K562 (cell line): ENCODE data around the gene GAB1. TPM values are rescaled to one million over a fixed set of nuclear protein-coding genes. Genes with fewer than 3 reads are reported as not detected.

Experiments used
- ATAC-seq: fragments of 200-7000 bp; cut with Tn5 transposase; 3 replicates; pipeline ENCODE4 v1.9.1; 2020; ENCODE audit warnings: moderate library complexity
- BruUV-seq: library from RNA; stranded (reverse); fragments of 400-500 nt; replicated peaks from 2 replicates; lab custom pipeline; 2021; lab: Mats Ljungman, UMichigan
- CTCF ChIA-PET: fragments of 300-600 bp; formaldehyde crosslinking; extraction: SDS; loops from one replicate; lab custom pipeline; 2021; ENCODE audit warnings: low intra/inter-chr PET ratio; lab: Yijun Ruan, JAX
- POLR2A ChIA-PET: fragments of 300-600, 350-650 bp; sonication (Branson Sonifier 250); formaldehyde crosslinking; extraction: SDS; loops from one replicate; lab custom pipeline; 2021; ENCODE audit warnings: antibody characterized with exemption, inconsistent platforms; lab: Yijun Ruan, JAX
- DNase-seq, 4 experiments: peaks; one replicate each; pipeline versions ENCODE4 v3.0.0 to v3.0.0-alpha.2; 2011 to 2018; ENCODE audit warnings: low spot score in 3 of 4, mixed read lengths in 3 of 4; ENCODE audit errors: extremely low read depth in 1 of 4
- FAIRE-seq: peaks from 2 replicates; lab custom pipeline; 2011; peaks lifted over from hg19 to GRCh38; lab: Jason Lieb, UNC
- H2AFZ ChIP-seq: 2 replicates; pipeline ENCODE4 v1.6.0; 2011; ENCODE audit warnings: low read depth, low read length, control low read depth, inconsistent platforms
- H3K27ac ChIP-seq: fragments of 200-600 bp; 3 replicates; pipeline ENCODE4 v1.8.0; 2011; ENCODE audit warnings: low read depth, mild to moderate bottlenecking, control low read depth, inconsistent platforms, low read length, moderate library complexity, mixed read lengths; ENCODE audit errors: extremely low read depth
- H3K27me3 ChIP-seq, 2 experiments: fragments of 300-600 bp in 1 of 2; 2 replicates in 1 of 2; 3 replicates in 1 of 2; pipeline versions ENCODE4 v1.6.0 to v1.8.0; 2011; ENCODE audit warnings: inconsistent platforms in 2 of 2, low read length in 2 of 2, mild to moderate bottlenecking in 1 of 2, mixed read lengths in 1 of 2, moderate library complexity in 1 of 2; ENCODE audit not compliant: control insufficient read depth in 2 of 2, insufficient read depth in 2 of 2
- H3K36me3 ChIP-seq: fragments of 300-600 bp; 3 replicates; pipeline ENCODE4 v1.8.0; 2011; ENCODE audit warnings: mild to moderate bottlenecking, low read length, inconsistent platforms; ENCODE audit not compliant: control insufficient read depth, insufficient read depth
- H3K4me1 ChIP-seq, 2 experiments: fragments of 200-600 bp in 1 of 2; replicated peaks in 1 of 2; 2 replicates in 1 of 2; 3 replicates in 1 of 2; pipeline versions ENCODE4 v1.5.1 to v1.8.0; 2011; ENCODE audit warnings: inconsistent platforms in 2 of 2, low read length in 2 of 2, mild to moderate bottlenecking in 1 of 2, mixed read lengths in 1 of 2, moderate library complexity in 1 of 2; ENCODE audit not compliant: control insufficient read depth in 2 of 2, insufficient read depth in 2 of 2
- H3K4me2 ChIP-seq: 2 replicates; pipeline ENCODE4 v1.6.1; 2011; ENCODE audit warnings: low read length, control low read depth, inconsistent platforms, mixed read lengths; ENCODE audit not compliant: insufficient read depth
- H3K4me3 ChIP-seq: fragments of 200-600 bp; sonication (generic), shearing (Covaris generic); 2 replicates; pipeline ENCODE4 v1.5.1; 2016; ENCODE audit warnings: control low read depth, inconsistent platforms
- H3K79me2 ChIP-seq: fragments of 200-600 bp; 3 replicates; pipeline ENCODE4 v1.8.0; 2011; ENCODE audit warnings: low read length, inconsistent platforms; ENCODE audit not compliant: control insufficient read depth, insufficient read depth
- H3K9ac ChIP-seq, 2 experiments: 2 replicates each; pipeline versions ENCODE4 v1.6.0 to v1.6.1; 2011; ENCODE audit warnings: low read depth in 2 of 2, low read length in 2 of 2, control low read depth in 1 of 2, inconsistent platforms in 1 of 2, mild to moderate bottlenecking in 1 of 2, mixed read lengths in 1 of 2; ENCODE audit not compliant: insufficient read depth in 1 of 2
- H3K9me1 ChIP-seq: one replicate; pipeline ENCODE4 v1.6.0; 2011; ENCODE audit warnings: inconsistent platforms, mild to moderate bottlenecking, low read length, moderate library complexity; ENCODE audit not compliant: control insufficient read depth, insufficient read depth
- H3K9me3 ChIP-seq: replicated peaks from 2 replicates; pipeline ENCODE4 v1.5.1; 2011; ENCODE audit warnings: low read depth, low read length, inconsistent platforms; ENCODE audit not compliant: control insufficient read depth, insufficient read depth
- H4K20me1 ChIP-seq: replicated peaks from 2 replicates; pipeline ENCODE4 v1.6.1; 2011; ENCODE audit warnings: low read length, inconsistent platforms, mixed read lengths; ENCODE audit not compliant: control insufficient read depth, insufficient read depth
- CTCF ChIP-seq, 3 experiments: IDR thresholded peaks in 2 of 3; conservative IDR thresholded peaks in 1 of 3; 2 replicates each; pipeline ENCODE4 v1.5.1; 2011 to 2012; ENCODE audit warnings: low read length in 3 of 3, mild to moderate bottlenecking in 3 of 3, control low read depth in 2 of 3, improper control_type of control experiment in 1 of 3, inconsistent platforms in 1 of 3, low read depth in 1 of 3, mixed read lengths in 1 of 3, moderate library complexity in 1 of 3; ENCODE audit not compliant: insufficient read depth in 2 of 3
- HDAC2 ChIP-seq: fragments of 450-650 bp; IDR thresholded peaks from 2 replicates; pipeline ENCODE4 v1.6.1; 2016; ENCODE audit warnings: mild to moderate bottlenecking
- HNRNPH1 ChIP-seq: fragments of 200-400 bp; formaldehyde crosslinking; optimal IDR thresholded peaks from 2 replicates; pipeline ENCODE3; 2017; ENCODE audit warnings: low read depth, mild to moderate bottlenecking, low read length, moderate library complexity
- MYBL2 ChIP-seq, 2 experiments: fragments of 450-650 bp in 1 of 2; sonication (generic) in 1 of 2; formaldehyde crosslinking in 1 of 2; IDR thresholded peaks; 2 replicates each; pipeline versions ENCODE4 v1.6.1 to v1.8.1; 2017 to 2022; ENCODE audit warnings: borderline replicate concordance in 1 of 2, inconsistent platforms in 1 of 2, low read depth in 1 of 2, mild to moderate bottlenecking in 1 of 2, missing genetic modification reagents in 1 of 2, moderate library complexity in 1 of 2
- PTRF ChIP-seq: fragments of 450-650 bp; IDR thresholded peaks from 2 replicates; pipeline ENCODE4 v1.6.1; 2016; ENCODE audit warnings: mild to moderate bottlenecking, missing genetic modification characterization, missing compliant biosample characterization
- RAD21 ChIP-seq, 2 experiments: fragments of 250-450 bp in 1 of 2; fragments of 450-650 bp in 1 of 2; sonication (Bioruptor Pico) in 1 of 2; formaldehyde crosslinking in 1 of 2; IDR thresholded peaks in 1 of 2; conservative IDR thresholded peaks in 1 of 2; 2 replicates each; pipeline versions ENCODE4 v1.4.0 to v1.8.0; 2020 to 2022; ENCODE audit warnings: mild to moderate bottlenecking in 2 of 2, moderate library complexity in 1 of 2
- RCOR1 ChIP-seq, 2 experiments: IDR thresholded peaks; 2 replicates each; pipeline ENCODE4 v1.6.1; 2012; ENCODE audit warnings: low read depth in 2 of 2, low read length in 2 of 2, borderline replicate concordance in 1 of 2, improper control_type of control experiment in 1 of 2
- SIRT6 ChIP-seq: IDR thresholded peaks from one replicate; pipeline ENCODE4 v1.6.1; 2012; ENCODE audit warnings: low read depth, mild to moderate bottlenecking, control low read depth, inconsistent platforms, low read length, moderate library complexity
- USF1 ChIP-seq: sonication (generic); formaldehyde crosslinking; IDR thresholded peaks from 2 replicates; pipeline ENCODE4 v1.9.0; 2022; ENCODE audit warnings: mild to moderate bottlenecking, missing genetic modification reagents
- ZBTB1 ChIP-seq: sonication (generic); formaldehyde crosslinking; IDR thresholded peaks from 2 replicates; pipeline ENCODE4 v1.8.1; 2023; ENCODE audit warnings: missing genetic modification reagents, low read depth, mild to moderate bottlenecking, borderline replicate concordance
- ZNF592 ChIP-seq: fragments of 450-650 bp; IDR thresholded peaks from 2 replicates; pipeline ENCODE4 v1.6.1; 2017; ENCODE audit warnings: antibody characterized with exemption, mild to moderate bottlenecking
- WGBS: fragments of 100-300 bp; shearing (Covaris generic); methylation state at CpG from one replicate; pipeline ENCODE4 v1.1.6; 2016; ENCODE audit warnings: low coverage, mixed read lengths; ENCODE audit not compliant: insufficient coverage; ENCODE audit errors: missing lambda C conversion rate; 5-methylcytosine and 5-hydroxymethylcytosine counted together
- in situ Hi-C: fragments of 300-500 bp; cut with MboI; formaldehyde crosslinking; loops from 4 replicates; pipeline ENCODE4 v1.15.0; 2018; ENCODE audit warnings: inconsistent platforms, mixed read lengths
- intact Hi-C: fragments of 100-400 bp; cut with micrococcal nuclease; formaldehyde crosslinking; loops from 2 replicates; pipeline ENCODE4 v1.14.2; 2022
- polyA plus RNA-seq, 8 experiments: library from polyadenylated mRNA; depleted of rRNA in 4 of 8; stranded (reverse) in 5 of 8; unstranded in 3 of 8; fragments of >200 nt; fragmentation: Nextera tagmentation in 2 of 8; fragmentation: Illumina TruSeq in 1 of 8; extraction: Ambion mirVana in 2 of 8; extraction: Trizol in 1 of 8; gene quantifications; 2 replicates each; pipeline versions ENCODE4 v1.2.1 to v1.2.3, GENCODE V29; 2011 to 2014; ENCODE audit warnings: inconsistent platforms in 1 of 8, missing spikeins in 1 of 8
- total RNA-seq, 7 experiments: library from RNA; depleted of rRNA in 6 of 7; stranded (reverse); fragments of >200 nt in 6 of 7; fragmentation: Illumina TruSeq in 2 of 7; extraction: Trizol in 2 of 7; gene quantifications; 2 replicates each; pipeline versions ENCODE4 v1.2.1 to v1.2.3, GENCODE V29; 2011 to 2021; ENCODE audit warnings: low replicate concordance in 1 of 7

GAB1 gene
- total and polyA plus RNA-seq, 9 of the 15 experiments (the other 6 are each of a cell fraction or from before 2014, with no cell fraction given): 1.3 to 14.6 (median 7.5) TPM

DNA sequence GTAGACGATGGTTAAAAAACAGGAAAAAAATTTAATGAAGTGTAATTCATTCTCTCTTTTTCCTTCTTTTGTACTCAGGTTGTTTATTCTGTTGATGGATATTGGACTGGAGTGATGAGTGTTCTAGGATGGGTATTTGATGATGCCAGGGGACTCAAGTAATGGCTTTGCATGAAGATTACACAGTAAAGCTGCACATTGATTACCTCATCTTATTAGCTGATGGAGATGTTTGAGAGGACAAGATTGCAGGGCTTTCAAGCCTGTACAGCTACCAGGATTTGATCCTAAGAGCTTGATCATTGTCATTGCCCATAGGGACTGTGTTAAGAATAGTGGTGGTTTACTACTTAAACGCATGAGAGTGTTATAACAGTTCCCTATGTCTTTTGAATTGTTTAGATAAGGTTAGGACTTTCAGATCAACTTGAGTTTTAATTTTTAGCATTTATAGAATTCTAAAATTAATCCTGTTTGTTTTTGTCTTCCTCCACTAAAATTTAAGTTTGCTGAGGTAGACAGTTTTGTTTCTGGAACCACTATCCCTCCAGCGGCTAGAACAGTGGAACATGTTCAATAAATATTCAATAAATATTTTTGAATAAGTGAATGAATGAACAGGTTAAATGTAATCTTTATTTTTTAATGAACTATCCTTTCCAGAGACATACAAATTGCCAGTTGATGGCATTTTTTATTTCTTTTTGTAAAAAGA is 58.2 kb downstream of the GAB1 start (continued):
- no peak for TF ChIP-seq SIRT6

GRCh38 chr4:143396695-143397094 is 60.0 kb downstream of the GAB1 start:
- DNase-seq (peak in 1 of 4 experiments; percentile 19), FAIRE-seq (no peak), ATAC-seq (peak; percentile 86)
- H3K9me3 ChIP-seq: no peaks in the 10 kb centered on the region
- BruUV-seq: no TSS peak
- in situ Hi-C loops (no loop called here), intact Hi-C loops (loop anchor here (5.0 kb wide), 1 partner anchor 86 kb away; no protein-coding TSS in a partner anchor)
- H3K27me3 ChIP-seq: no peaks in the 10 kb centered on the region
- ChIA-PET POLR2A (interaction anchor here (0.9 to 1.9 kb wide), 2 partner anchors 11 to 59 kb away, joined by 3 to 5 read pairs; no protein-coding TSS in a partner anchor), CTCF (no interaction called here)
- no peak overlapping the region for H3K9ac ChIP-seq
- 53% methylated on average over 1 of the region's 1 CpG for WGBS
- no peak overlapping the region for H3K4me2 ChIP-seq
- no peaks in the 10 kb centered on the region for H3K9me1 ChIP-seq
- H3K79me2 ChIP-seq: no peaks in the 10 kb centered on the region; the same call in 2 of the 3 replicates
- no peak overlapping the region for H3K4me3 ChIP-seq
- no peak overlapping the region for H3K27ac ChIP-seq
- no peak overlapping the region for H2AFZ ChIP-seq
- H3K4me1 ChIP-seq: peaks cover 0 to 3% of the 10 kb centered on the region in 2 experiments; a peak in 2 of 5 replicates
- no peaks in the 10 kb centered on the region for H3K36me3 ChIP-seq
- TF ChIP-seq RAD21 (CRISPR knock-in tag; conservative IDR thresholded peaks at IDR 0.05 in 1 of 2, IDR thresholded peaks at IDR 0.05 in 1 of 2) (0 out of 4 replicates have a peak, but pooled peaks of 1 of the 2 experiments have one; percentile 9), CTCF (IDR thresholded peaks at IDR 0.05 in 2 of 3, conservative IDR thresholded peaks at IDR 0.05 in 1 of 3; ENCODE audit: insufficient read depth in 2 of 3, low read depth in 1 of 3, low read length in 3 of 3) (peak; percentile 28 to 42 (median 31); a peak in 4 of 6 replicates), USF1 (no peak), ZNF592 (no peak), ZBTB1 (CRISPR knock-in tag) (no peak), PTRF (no peak), HNRNPH1 (no peak), MYBL2 (IDR thresholded peaks at IDR 0.05; ENCODE audit: low read depth) (no peak), MYBL2 (CRISPR knock-in tag; IDR thresholded peaks at IDR 0.05; ENCODE audit: borderline replicate concordance) (no peak), HDAC2 (no peak), RCOR1 (IDR thresholded peaks at IDR 0.05; ENCODE audit: borderline replicate concordance in 1 of 2, low read depth in 2 of 2, low read length in 2 of 2) (no peak)
- no peaks in the 10 kb centered on the region for H4K20me1 ChIP-seq
